Measurements from ENCODE around the gene AQP2. TPM values are rescaled to one million over a fixed set of nuclear protein-coding genes. Genes with fewer than 3 reads are reported as not detected.

AQP2 gene
- total RNA-seq, 1 donor = not detected

DNA sequence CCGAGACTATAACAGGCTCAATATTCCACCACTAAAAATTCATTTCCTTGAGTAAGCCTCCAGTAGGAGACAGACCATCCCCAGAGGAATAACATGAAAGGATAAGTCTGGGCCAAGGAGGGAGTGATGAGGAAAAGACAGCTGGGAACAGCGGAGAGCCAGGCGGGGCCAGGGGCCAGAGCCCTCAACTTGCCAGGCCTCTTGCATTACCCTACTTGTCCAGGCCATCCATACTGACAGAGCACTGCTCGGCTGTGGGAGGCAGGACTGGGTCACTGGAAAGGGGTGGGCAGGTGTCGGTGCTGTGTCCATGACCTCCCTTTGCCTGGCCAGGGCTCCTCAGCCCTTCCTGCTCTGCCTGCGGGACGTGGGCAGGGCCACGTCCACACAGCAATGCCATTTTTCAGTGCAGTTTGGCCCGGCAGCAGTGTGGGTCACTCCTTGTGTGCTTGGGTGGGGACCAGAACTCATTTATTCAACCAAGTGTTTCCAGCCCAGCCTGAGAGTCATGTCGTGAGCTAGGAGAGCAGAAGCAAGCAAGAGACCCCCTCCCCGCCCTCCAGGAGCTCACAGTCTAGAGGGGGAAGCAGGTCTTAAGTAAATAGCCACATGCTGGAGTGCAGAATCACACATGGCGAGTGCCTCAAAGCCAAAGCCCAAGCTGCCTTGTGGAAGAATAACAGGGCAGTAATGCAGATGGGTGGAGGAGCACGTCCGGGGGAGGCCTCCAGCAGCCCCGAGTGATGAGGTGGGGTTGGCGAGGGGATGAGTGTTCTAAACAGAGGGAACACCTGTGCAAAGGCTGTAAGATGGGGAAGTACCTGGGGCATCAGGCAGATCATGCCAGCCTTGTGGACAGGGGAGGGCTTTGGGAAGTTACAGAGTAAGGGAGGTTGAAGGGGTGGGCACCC lies 37.9 kb upstream of the AQP2 start:
- Histone ChIP-seq H3K27me3 (ENCODE audit: insufficient read depth, low read length) (peaks cover 2% of the 10 kb centered on the region), H3K9me3 (ENCODE audit: low read depth, low read length) (no peaks in the 10 kb centered on the region), H3K4me3 (ENCODE audit: low read length) (no peak overlapping the region), H3K4me1 (ENCODE audit: insufficient read depth, low read length) (no peaks in the 10 kb centered on the region)

DNA sequence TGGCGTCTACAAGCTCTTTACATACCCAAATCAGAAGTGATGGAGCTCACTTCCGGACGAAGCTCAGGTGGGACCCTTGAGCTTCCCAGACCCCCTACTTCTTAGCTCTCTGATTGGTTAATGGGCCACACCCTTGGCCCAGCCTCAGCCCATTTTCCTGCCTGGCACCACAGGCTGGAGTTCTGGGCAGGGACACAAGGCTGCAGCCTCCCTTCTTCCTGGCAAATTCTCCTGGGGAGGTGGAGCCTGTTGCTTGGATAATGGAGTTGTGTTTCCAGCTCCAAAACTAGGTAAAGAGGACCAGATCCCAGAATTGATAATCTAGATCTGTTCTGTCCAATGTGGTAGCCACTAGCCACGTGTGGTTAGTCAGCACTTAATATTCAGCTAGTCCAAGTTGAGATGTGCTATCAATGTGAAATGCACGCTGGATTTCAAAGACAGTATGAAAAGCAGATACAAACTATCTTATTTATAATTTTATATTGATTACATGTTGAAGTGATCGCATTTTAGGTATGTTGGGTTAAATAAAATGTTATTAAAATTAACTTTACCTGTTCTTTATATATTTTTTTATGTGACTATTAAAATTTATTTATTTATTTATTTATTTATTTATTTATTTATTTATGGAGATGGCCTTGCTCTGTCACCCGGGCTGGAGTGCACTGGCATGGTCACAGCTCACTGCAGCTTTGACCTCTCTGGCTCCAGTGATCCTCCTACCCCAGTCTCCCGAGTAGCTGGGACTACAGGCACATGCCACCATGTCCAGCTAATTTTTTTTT lies 34.2 kb upstream of the AQP2 start:
- Histone ChIP-seq H3K4me3 (ENCODE audit: low read length) (no peak overlapping the region), H3K27me3 (ENCODE audit: insufficient read depth, low read length) (peaks cover 2% of the 10 kb centered on the region), H3K4me1 (ENCODE audit: insufficient read depth, low read length) (peaks cover 11% of the 10 kb centered on the region), H3K9me3 (ENCODE audit: low read depth, low read length) (no peaks in the 10 kb centered on the region)

DNA sequence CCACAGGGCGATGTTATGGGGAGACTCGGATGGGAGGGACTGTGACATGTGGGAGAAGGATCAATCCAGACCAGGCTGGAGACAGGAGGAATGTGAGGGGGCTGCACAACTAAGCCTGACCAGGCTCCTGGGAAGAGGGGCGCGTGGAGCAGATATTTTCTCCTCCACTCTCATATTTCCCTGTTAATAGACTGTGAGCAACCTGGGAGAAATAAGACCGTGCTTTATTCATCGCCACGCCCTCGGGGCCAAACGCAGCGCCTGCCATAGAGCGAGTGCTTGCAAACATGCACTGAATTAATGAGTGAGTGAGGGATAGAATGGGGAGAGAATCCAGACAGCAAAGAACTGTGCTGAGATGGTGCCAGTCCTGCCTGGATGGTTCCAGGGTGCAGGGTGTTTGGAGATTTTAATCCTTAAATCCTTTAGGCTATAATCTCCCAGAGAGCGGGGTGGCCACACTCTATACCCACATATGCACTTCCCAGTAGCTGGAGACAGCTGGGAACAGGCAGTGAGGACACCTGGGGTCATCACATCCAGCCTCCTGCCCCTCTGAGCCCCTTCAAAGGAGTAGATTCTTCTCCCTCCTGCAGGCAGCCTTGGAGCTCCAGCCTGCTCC lies 33.3 kb upstream of the AQP2 start:
- Histone ChIP-seq H3K4me1 (ENCODE audit: insufficient read depth, low read length) (peaks cover 11% of the 10 kb centered on the region), H3K4me3 (ENCODE audit: low read length) (no peak overlapping the region), H3K27me3 (ENCODE audit: insufficient read depth, low read length) (peaks cover 2% of the 10 kb centered on the region), H3K9me3 (ENCODE audit: low read depth, low read length) (no peaks in the 10 kb centered on the region)

DNA sequence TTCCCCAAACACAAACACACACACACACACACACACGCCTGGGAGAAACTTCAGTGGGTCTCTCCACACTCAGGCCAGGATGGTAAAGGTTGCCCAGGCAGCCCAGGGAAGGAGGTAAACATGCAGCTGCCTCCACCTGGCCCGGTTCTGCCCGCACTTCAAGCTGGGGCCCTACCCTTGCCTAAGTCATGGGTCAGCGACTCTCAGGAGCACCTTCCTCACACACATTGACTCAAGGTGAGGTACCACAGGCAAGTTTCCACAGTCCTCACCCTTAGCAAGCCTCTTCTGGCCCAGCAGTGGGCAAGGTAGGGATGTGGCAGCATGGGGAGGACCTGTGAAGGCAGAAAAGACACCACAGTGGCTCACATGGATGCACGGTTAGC lies 32.8 kb upstream of the AQP2 start:
- Histone ChIP-seq H3K4me3 (ENCODE audit: low read length) (no peak overlapping the region), H3K27me3 (ENCODE audit: insufficient read depth, low read length) (peaks cover 2% of the 10 kb centered on the region), H3K4me1 (ENCODE audit: insufficient read depth, low read length) (peaks cover 11% of the 10 kb centered on the region), H3K9me3 (ENCODE audit: low read depth, low read length) (no peaks in the 10 kb centered on the region)

DNA sequence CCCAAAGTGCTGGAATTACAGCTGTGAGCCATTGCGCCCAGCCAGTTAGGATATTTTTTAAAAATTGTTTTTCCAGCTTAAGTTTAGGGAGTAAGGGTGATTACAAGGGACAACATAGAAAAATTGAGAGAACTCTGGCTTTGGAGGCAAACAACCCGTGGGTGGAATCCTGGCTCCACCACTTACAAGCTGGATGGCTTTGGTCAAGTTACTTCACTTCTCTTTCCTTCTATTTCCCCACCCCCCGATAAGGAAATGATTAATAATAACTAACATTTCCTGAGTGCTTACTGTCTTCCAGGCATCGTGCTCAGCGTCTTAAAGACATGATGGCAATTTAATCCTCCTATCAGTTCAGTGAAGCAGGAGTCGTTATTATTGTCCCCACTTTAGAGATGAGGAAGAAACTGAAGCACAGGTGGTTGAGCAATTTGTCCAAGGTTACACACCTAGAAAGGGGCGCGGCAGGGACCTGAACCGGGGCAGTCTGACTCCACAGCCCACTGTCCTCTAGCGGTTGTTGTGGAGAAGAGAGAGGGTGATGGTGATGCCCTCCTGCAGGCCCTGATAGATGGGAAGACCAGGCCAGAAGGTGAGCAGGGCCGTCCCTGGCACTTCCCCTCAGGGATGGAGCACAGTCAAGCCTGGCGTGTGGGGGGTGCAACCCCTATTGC lies 30.2 kb upstream of the AQP2 start:
- Histone ChIP-seq H3K27me3 (ENCODE audit: insufficient read depth, low read length) (peaks cover 2% of the 10 kb centered on the region), H3K4me1 (ENCODE audit: insufficient read depth, low read length) (peaks cover 11% of the 10 kb centered on the region), H3K4me3 (ENCODE audit: low read length) (no peak overlapping the region), H3K9me3 (ENCODE audit: low read depth, low read length) (no peaks in the 10 kb centered on the region)

DNA sequence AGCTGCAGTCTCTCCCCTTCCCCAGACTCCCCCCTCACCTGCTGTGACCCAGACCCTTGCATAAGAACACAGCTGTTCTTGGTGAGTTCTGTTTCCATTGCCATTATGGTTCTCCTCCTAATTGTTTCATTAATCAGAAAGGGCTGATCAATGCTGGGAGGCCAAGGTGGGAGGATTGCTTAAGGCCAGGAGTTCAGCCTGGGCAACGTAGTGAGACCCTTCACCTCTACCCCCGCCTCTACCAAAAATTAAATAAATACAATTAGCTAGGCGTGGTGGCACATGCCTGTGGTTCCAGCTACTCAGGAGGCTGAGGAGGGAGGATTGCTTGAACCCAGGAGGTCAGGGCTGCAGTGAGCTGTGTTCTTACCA lies 29.6 kb upstream of the AQP2 start:
- Histone ChIP-seq H3K4me3 (ENCODE audit: low read length) (no peak overlapping the region), H3K27me3 (ENCODE audit: insufficient read depth, low read length) (peaks cover 2% of the 10 kb centered on the region), H3K9me3 (ENCODE audit: low read depth, low read length) (no peaks in the 10 kb centered on the region), H3K4me1 (ENCODE audit: insufficient read depth, low read length) (peaks cover 11% of the 10 kb centered on the region)

DNA sequence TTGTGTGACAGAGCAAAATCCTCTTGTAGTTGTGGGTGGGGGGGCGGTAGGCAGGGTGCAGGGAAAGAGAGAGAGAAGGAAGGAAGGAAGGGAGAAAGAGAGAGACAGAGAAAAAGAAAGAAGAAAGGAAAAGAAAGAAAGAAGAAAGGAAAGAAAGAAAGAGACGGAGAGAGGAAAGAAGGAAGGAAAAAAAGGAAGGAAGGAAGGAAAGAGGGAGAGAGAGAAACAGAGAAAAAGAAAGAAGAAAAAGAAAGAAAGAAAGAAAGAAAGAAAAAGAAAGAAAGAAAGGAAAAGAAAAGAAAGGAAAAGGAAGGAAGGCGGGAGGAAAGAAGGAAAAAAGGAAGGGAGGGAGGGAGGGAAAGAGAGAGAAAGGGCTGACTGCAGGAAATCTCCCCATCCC lies 29.2 kb upstream of the AQP2 start:
- Histone ChIP-seq H3K9me3 (ENCODE audit: low read depth, low read length) (no peaks in the 10 kb centered on the region), H3K4me3 (ENCODE audit: low read length) (no peak overlapping the region), H3K27me3 (ENCODE audit: insufficient read depth, low read length) (peaks cover 2% of the 10 kb centered on the region), H3K4me1 (ENCODE audit: insufficient read depth, low read length) (peaks cover 11% of the 10 kb centered on the region)

DNA sequence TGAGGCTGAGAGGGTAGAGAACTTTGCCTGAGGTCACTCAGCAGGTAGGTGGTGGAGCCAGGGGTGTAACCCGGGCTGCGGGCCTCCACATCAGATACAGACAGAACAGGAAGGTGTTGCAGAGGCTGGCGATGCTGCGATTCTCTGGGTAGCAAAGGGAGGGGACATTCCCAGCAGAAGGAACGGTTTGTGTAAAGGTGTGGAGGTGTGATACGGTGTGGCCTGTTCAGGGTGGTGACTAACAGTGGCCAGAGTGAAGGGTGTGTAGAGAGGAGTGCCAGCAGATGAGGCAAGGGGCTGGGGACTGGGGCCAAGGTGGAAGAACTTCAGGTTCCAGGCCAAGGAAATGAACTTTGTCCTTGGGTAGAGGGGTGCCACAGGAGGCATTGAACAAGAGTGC lies 28.6 kb upstream of the AQP2 start:
- no peak overlapping the region for H3K4me3 ChIP-seq (ENCODE audit: low read length)
- peaks cover 2% of the 10 kb centered on the region for H3K27me3 ChIP-seq (ENCODE audit: insufficient read depth, low read length)
- no peaks in the 10 kb centered on the region for H3K9me3 ChIP-seq (ENCODE audit: low read depth, low read length)
- H3K4me1 ChIP-seq (ENCODE audit: insufficient read depth, low read length) = peaks cover 11% of the 10 kb centered on the region

DNA sequence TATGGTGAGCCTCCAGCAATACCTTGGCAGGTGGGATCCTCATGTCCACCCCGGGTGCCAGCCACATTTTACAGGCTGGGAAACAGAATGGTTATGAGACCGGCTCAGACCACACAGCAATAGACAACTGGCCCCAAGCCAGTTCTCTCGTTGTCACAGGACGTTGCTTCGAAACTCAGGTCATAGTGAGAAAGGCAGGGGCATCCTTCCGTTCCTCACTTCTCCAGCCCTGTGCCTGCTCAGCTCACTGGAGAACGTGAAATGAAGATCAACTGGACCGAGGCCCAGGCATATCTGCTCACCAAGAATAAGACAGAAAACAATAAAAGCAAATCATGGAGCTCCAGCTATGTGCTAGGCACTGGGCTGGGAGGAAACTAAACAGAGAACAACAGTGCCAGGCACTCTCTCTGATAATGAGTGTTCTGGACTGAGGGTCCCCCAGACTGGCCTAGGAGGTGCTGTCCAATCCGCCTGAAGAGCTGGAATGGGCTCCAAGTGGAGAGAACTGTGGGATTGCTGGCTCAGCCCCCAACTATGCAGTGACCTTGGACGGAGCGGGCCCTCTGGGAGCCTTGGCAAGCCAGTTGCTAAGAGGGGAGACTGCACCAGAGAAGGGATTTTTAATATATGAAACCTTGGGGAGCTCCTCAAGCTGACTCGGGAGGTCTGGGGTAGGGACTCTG lies 28.0 kb upstream of the AQP2 start:
- H3K27me3 ChIP-seq (ENCODE audit: insufficient read depth, low read length) = peaks cover under 1% of the 10 kb centered on the region
- H3K9me3 ChIP-seq (ENCODE audit: low read depth, low read length) = no peaks in the 10 kb centered on the region
- H3K4me1 ChIP-seq (ENCODE audit: insufficient read depth, low read length) = peaks cover 11% of the 10 kb centered on the region
- H3K4me3 ChIP-seq (ENCODE audit: low read length) = no peak overlapping the region

DNA sequence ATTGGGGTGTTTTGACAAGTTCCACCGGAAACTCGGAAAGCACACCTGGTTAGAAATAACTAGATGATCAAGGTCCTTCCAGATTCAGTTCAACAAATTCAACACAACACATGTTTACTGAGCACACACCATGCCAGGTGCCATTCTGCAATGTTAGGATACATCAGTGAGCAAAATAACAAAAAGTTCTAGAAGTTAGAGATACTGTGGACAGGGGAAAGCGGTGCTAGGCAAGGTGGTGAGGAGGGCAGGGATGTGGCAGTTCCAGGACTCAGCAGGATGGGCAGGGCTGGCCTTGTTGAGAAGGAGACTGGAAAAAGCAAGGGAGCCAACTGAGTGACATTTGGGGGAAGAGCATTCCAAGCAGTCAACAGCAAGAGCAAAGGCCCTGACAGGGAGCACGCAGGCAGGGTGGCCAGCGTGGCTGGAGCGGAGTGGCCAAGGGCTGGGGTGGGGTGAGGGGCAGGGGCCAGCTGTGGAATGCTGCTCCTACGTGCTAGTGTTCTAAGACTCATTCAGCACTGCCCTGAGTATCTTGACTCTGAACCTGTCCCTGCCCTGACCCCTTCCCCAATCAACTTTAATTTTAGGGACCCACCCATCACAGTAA lies 27.4 kb upstream of the AQP2 start:
- no peak overlapping the region for H3K4me3 ChIP-seq (ENCODE audit: low read length)
- H3K9me3 ChIP-seq (ENCODE audit: low read depth, low read length) = no peaks in the 10 kb centered on the region
- H3K27me3 ChIP-seq (ENCODE audit: insufficient read depth, low read length) = no peaks in the 10 kb centered on the region
- peaks cover 11% of the 10 kb centered on the region for H3K4me1 ChIP-seq (ENCODE audit: insufficient read depth, low read length)

DNA sequence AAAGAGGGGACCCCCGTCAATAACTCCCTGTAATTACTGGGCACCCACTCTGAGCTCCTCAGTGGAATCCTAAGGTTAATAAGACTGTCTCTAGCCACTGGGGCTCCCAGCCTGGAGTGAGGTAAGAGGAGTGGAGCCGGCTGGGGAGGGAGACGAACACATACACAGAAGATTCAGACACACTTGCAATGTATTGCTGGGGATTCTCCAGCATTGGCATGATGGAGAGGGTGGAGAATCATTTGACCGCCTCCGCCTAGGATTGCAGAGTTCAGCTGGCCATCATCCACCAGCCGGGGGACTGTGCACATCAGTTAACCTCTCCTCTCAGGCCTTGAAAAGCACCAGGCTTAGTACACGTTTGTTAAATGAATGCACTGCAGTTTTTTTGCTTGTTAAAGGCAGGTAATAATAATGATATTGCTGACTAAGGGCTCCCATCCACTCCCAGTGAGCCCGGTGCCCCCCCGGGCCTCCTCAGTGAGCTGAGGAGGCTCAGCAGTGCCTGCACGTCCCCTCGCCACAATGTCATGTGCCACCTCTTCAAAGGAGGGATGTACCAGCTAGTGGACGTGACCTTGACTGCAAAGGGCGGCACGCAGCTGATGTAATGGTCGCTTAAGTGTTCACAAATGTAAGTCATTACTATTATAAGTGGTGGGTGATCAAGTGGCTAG lies 26.5 kb upstream of the AQP2 start:
- Histone ChIP-seq H3K4me1 (ENCODE audit: insufficient read depth, low read length) (peaks cover 11% of the 10 kb centered on the region), H3K4me3 (ENCODE audit: low read length) (no peak overlapping the region), H3K9me3 (ENCODE audit: low read depth, low read length) (no peaks in the 10 kb centered on the region), H3K27me3 (ENCODE audit: insufficient read depth, low read length) (no peaks in the 10 kb centered on the region)

DNA sequence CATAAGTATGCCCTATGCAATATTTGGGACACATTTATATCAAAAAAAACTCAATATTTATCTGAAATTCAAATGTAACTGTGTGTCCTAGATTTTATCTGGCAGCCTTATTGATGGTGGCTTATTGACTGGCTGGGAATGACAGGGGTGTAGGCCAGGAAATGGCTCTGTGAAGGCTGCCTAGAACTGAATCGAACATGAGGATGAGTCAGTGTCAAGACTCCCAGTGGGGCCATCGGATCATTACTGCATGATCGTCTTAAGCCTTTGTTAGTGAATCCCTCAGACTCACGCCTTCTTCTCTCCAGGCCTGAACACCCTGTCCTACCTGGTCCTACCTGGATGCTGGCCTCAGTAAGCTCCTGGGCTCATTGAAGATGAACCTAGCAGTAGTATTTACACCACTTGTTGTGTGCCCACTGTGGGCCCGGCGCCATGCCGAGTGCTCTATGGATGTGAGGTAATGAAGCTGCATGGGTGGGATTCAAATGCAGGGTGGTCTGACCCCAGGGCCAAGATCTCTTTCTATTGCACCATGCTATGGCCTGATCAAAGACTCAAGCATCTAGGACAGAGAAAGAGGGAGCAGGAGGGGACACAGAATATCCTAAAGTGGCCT lies 25.8 kb upstream of the AQP2 start:
- Histone ChIP-seq H3K27me3 (ENCODE audit: insufficient read depth, low read length) (no peaks in the 10 kb centered on the region), H3K4me3 (ENCODE audit: low read length) (no peak overlapping the region), H3K9me3 (ENCODE audit: low read depth, low read length) (no peaks in the 10 kb centered on the region), H3K4me1 (ENCODE audit: insufficient read depth, low read length) (peaks cover 11% of the 10 kb centered on the region)

DNA sequence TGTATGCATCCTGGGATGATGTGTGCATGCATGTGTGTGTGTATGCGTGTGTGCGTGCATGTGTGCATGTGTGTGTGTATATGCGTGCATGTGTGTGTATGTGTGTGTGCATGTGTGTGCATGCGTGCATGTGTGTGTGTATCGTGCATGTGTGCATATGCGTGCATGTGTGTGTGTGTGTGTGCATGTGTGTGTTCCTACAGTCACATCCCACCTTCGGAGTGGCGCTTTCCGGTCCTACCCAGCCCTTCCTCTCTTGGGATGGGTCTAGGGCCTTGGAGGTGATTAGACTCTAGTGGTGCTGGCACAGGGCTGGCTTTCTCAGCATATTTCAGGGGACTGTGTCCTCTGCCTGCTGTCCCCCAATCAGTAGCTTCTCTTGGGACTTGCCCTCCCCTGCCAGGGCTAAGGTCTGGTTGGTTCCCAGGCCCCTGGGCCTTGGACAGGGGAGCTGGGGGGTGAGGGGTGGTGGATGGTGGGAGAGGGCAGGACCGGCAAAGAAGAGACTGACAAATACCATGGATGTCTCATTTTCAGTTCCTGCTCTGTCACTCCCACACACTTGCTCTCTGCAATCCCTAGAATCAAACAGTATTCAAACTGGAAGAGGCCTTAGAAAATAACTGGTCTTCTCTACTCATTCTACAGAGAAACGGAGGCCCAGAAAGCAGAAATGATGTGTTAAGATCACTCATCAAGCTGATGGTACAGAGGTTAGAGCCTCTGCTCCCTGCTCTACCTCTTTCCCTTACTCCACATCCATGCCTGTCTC lies 24.9 kb upstream of the AQP2 start:
- Histone ChIP-seq H3K9me3 (ENCODE audit: low read depth, low read length) (no peaks in the 10 kb centered on the region), H3K4me1 (ENCODE audit: insufficient read depth, low read length) (peaks cover 3% of the 10 kb centered on the region), H3K27me3 (ENCODE audit: insufficient read depth, low read length) (no peaks in the 10 kb centered on the region), H3K4me3 (ENCODE audit: low read length) (no peak overlapping the region)
